Measurements from ENCODE around the gene DICER1.

DNA sequence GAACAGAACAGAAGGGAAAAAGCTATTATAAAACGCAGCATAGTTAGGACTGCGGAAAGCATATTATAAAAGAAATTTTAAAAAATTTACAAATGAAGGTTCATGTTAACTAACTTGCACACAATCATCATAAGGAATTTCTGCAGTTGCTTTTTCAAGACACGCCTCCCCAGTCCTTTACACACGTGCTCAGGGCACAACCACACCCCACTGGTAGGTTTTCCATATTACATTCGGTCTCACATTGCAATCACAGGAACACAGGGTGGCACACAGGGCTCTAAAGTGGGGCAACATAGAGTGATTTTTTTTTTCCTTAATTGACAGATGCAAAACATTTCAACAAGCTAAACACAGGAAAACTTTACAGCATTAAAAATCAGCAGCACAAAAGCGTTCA is 69.7 kb downstream of the DICER1 start:
- TF ChIP-seq CTCF (IDR thresholded peaks at IDR 0.05 in 4 of 5, conservative IDR thresholded peaks at IDR 0.05 in 1 of 5), result no peak
- TF ChIP-seq POLR2A (IDR thresholded peaks at IDR 0.05), result no peak
